GM12891 (cell line): ENCODE data around the gene CXCR1.

ENCODE experiments used
- PAX5 ChIP-seq: IDR thresholded peaks from 2 replicates; pipeline ENCODE4 v1.6.1; 2011; ENCODE audit warnings: low read length, moderate library complexity, mild to moderate bottlenecking; ENCODE audit not compliant: insufficient read depth, severe bottlenecking
- POLR2A ChIP-seq: IDR thresholded peaks from 2 replicates; pipeline ENCODE4 v1.6.1; 2011; ENCODE audit warnings: low read depth, low read length, control low read depth
- POLR2AphosphoS5 ChIP-seq: IDR thresholded peaks from 2 replicates; pipeline ENCODE4 v1.6.1; 2011; ENCODE audit warnings: low read depth, low read length, control low read depth

DNA sequence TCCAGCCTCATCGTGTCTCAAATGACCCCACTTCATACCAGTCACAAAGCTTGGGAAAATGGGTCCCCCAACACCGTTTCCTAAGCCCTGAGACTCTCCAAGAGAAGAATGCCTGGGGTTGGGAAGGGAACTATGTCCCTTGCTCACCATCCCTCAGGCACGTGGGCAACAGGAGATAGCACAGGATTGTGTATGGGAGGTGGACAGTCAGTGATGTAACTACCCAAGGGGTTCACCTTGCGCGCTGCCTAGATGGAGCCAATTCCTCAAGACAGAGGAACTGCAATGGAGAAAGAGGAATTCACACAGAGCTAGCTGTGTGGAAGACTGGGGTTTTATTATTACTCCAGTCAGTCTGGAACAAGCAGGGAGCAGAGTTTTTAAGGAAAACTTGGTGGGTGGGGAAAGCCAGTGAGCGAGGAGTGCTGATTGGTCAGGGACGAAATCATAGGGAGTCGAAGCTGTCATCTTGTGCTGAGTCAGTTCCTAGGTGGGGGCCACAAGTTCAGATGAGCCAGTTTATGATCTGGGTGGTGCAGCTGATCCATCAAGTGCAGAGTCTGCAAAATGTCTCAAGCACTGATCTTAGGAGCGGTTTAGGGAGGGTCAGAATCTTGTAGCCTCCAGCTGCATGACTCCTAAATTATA is 13.8 kb upstream of the CXCR1 start:
- TF ChIP-seq POLR2AphosphoS5 (no peak), POLR2A (no peak), PAX5 (no peak)
